Stimulated activated CD4-positive, alpha-beta T cell treated with anti-CD3 and anti-CD28 coated beads, Interleukin-1b, Interleukin-23, amount 100 ng/mL, for 48 hours (primary cell): ENCODE results near the gene CASKIN1.
A peak's percentile ranks its signal among the peaks of the same experiment; 100 is the strongest.

Source experiments
- DNase-seq: peaks from one replicate; pipeline ENCODE4 v3.0.0-alpha.2; 2020

The CASKIN1 gene

GRCh38 chr16:2190659-2191445, 5.6 kb downstream of the CASKIN1 start:
- DNase-seq = no peak

GRCh38 chr16:2190002-2190658, 6.3 kb downstream of the CASKIN1 start:
- DNase-seq = no peak

- no peak for DNase-seq
Measured at GRCh38 chr16:2189252-2189893, 7.0 kb downstream of the CASKIN1 start.

- no peak for DNase-seq
Measured at GRCh38 chr16:2188395-2188794, 8.0 kb downstream of the CASKIN1 start.

- DNase-seq = no peak
Measured at GRCh38 chr16:2187212-2187611, 9.2 kb downstream of the CASKIN1 start.

- DNase-seq = no peak
Measured at GRCh38 chr16:2186505-2186904, 9.9 kb downstream of the CASKIN1 start.

- no peak for DNase-seq
Measured at GRCh38 chr16:2186064-2186463, 10.3 kb downstream of the CASKIN1 start.

- DNase-seq = no peak
Measured at GRCh38 chr16:2184962-2185361, 11.4 kb downstream of the CASKIN1 start.

GRCh38 chr16:2184346-2184745, 12.1 kb downstream of the CASKIN1 start:
- no peak for DNase-seq

GRCh38 chr16:2183671-2184070, 12.7 kb downstream of the CASKIN1 start:
- DNase-seq = no peak

- DNase-seq = no peak
Measured at GRCh38 chr16:2181952-2182351, 14.5 kb downstream of the CASKIN1 start.

- no peak for DNase-seq
Measured at GRCh38 chr16:2180962-2181923, 15.2 kb downstream of the CASKIN1 start.

GRCh38 chr16:2180461-2180860, 15.9 kb downstream of the CASKIN1 start:
- DNase-seq = no peak

- DNase-seq = no peak
Measured at GRCh38 chr16:2179576-2179975, 16.8 kb downstream of the CASKIN1 start.

- DNase-seq = no peak
Measured at GRCh38 chr16:2179107-2179501, 17.3 kb downstream of the CASKIN1 start.

- DNase-seq = peak; percentile 49
Measured at GRCh38 chr16:2178321-2179106, 17.9 kb downstream of the CASKIN1 start.

GRCh38 chr16:2177561-2177960, 18.8 kb downstream of the CASKIN1 start:
- no peak for DNase-seq

GRCh38 chr16:2177101-2177500, 19.3 kb downstream of the CASKIN1 start:
- DNase-seq = no peak

- DNase-seq = no peak
Measured at GRCh38 chr16:2176047-2176446, 20.4 kb downstream of the CASKIN1 start.

- DNase-seq = no peak
Measured at GRCh38 chr16:2175454-2175853, 21.0 kb downstream of the CASKIN1 start.

- no peak for DNase-seq
Measured at GRCh38 chr16:2174396-2175131, 21.8 kb downstream of the CASKIN1 start.
